IMR-90 (cell line): Measurements from ENCODE around the gene CALN1. TPM values are rescaled to one million over a fixed set of nuclear protein-coding genes. Genes with fewer than 3 reads are reported as not detected.

Source experiments
- ATAC-seq: fragments of 200-7000 bp; cut with Tn5 transposase; 2 replicates; pipeline ENCODE4 v1.9.1; 2020; ENCODE audit warnings: low read depth, mild to moderate bottlenecking, moderate library complexity
- BruUV-seq: library from RNA; stranded (reverse); fragments of 400-500 nt; replicated peaks from 2 replicates; lab custom pipeline; 2021; lab: Mats Ljungman, UMichigan
- CTCF ChIA-PET: fragments of 300-600 bp; formaldehyde crosslinking; extraction: SDS; loops from one replicate; lab custom pipeline; 2021; ENCODE audit warnings: antibody characterized with exemption; lab: Yijun Ruan, JAX
- POLR2A ChIA-PET: fragments of 300-600 bp; sonication (Branson Sonifier 250); formaldehyde crosslinking; loops from one replicate; lab custom pipeline; 2022; ENCODE audit warnings: antibody characterized with exemption; ENCODE audit not compliant: unreplicated experiment; lab: Charles Lee
- DNase-seq: peaks from one replicate; pipeline ENCODE4 v3.0.0; 2013
- H2AFZ ChIP-seq: replicated peaks from 2 replicates; pipeline ENCODE3; 2013; ENCODE audit warnings: low read length, mild to moderate bottlenecking; ENCODE audit not compliant: poor library complexity
- H2AK5ac ChIP-seq: 2 replicates; pipeline ENCODE4 v1.6.1; 2013; ENCODE audit warnings: low read depth, low read length, inconsistent platforms
- H2AK9ac ChIP-seq: replicated peaks from 2 replicates; pipeline ENCODE3; 2013; ENCODE audit warnings: mild to moderate bottlenecking, low read depth, low read length, moderate library complexity; ENCODE audit not compliant: poor library complexity
- H2BK120ac ChIP-seq: 2 replicates; pipeline ENCODE4 v1.6.1; 2013; ENCODE audit warnings: low read depth, low read length, inconsistent platforms
- H2BK15ac ChIP-seq: 3 replicates; pipeline ENCODE4 v1.6.1; 2013; ENCODE audit warnings: low read depth, low read length, inconsistent platforms
- H2BK20ac ChIP-seq: 2 replicates; pipeline ENCODE4 v1.6.1; 2013; ENCODE audit warnings: low read depth, mild to moderate bottlenecking, inconsistent platforms, low read length, moderate library complexity
- H2BK5ac ChIP-seq: 2 replicates; pipeline ENCODE4 v1.6.1; 2013; ENCODE audit warnings: mild to moderate bottlenecking, low read depth, low read length, inconsistent platforms; ENCODE audit not compliant: poor library complexity, severe bottlenecking
- H3K14ac ChIP-seq: replicated peaks from 2 replicates; pipeline ENCODE4 v1.6.1; 2013; ENCODE audit warnings: low read depth, low read length, inconsistent platforms
- H3K18ac ChIP-seq: 2 replicates; pipeline ENCODE4 v1.6.1; 2013; ENCODE audit warnings: low read depth, low read length, control low read depth
- H3K23ac ChIP-seq: 2 replicates; pipeline ENCODE4 v1.6.1; 2013; ENCODE audit warnings: low read depth, low read length, inconsistent platforms
- H3K27ac ChIP-seq: 2 replicates; pipeline ENCODE4 v1.5.1; 2013; ENCODE audit warnings: mild to moderate bottlenecking, control low read depth, low read length; ENCODE audit not compliant: insufficient read depth
- H3K27me3 ChIP-seq: 2 replicates; pipeline ENCODE4 v1.6.1; 2013; ENCODE audit warnings: low read length; ENCODE audit not compliant: control insufficient read depth, insufficient read depth
- H3K36me3 ChIP-seq: 2 replicates; pipeline ENCODE4 v1.6.1; 2013; ENCODE audit warnings: low read length, mixed read lengths; ENCODE audit not compliant: control insufficient read depth, insufficient read depth
- H3K4ac ChIP-seq: 2 replicates; pipeline ENCODE4 v1.6.1; 2013; ENCODE audit warnings: low read depth, low read length, inconsistent platforms
- H3K4me1 ChIP-seq: 2 replicates; pipeline ENCODE4 v1.6.1; 2013; ENCODE audit warnings: low read length, mixed read lengths; ENCODE audit not compliant: control insufficient read depth, insufficient read depth
- H3K4me2 ChIP-seq: 2 replicates; pipeline ENCODE4 v1.6.1; 2013; ENCODE audit warnings: low read depth, mild to moderate bottlenecking, control low read depth, low read length, moderate library complexity
- H3K4me3 ChIP-seq: 2 replicates; pipeline ENCODE4 v1.5.1; 2013; ENCODE audit warnings: low read depth, mild to moderate bottlenecking, control low read depth, low read length, moderate library complexity; ENCODE audit not compliant: insufficient read depth
- H3K56ac ChIP-seq: 2 replicates; pipeline ENCODE4 v1.6.1; 2013; ENCODE audit warnings: low read length, inconsistent platforms; ENCODE audit not compliant: insufficient read depth; ENCODE audit errors: extremely low read depth
- H3K79me1 ChIP-seq, 2 experiments: 2 replicates each; pipeline ENCODE4 v1.6.1; 2013; ENCODE audit warnings: low read length in 2 of 2, inconsistent platforms in 1 of 2, low read depth in 1 of 2
- H3K9ac ChIP-seq: 2 replicates; pipeline ENCODE4 v1.6.1; 2013; ENCODE audit warnings: low read depth, low read length, control low read depth
- H3K9me1 ChIP-seq: 2 replicates; pipeline ENCODE4 v1.6.1; 2013; ENCODE audit warnings: low read length, inconsistent platforms; ENCODE audit not compliant: insufficient read depth
- H3K9me3 ChIP-seq: 2 replicates; pipeline ENCODE4 v1.6.1; 2013; ENCODE audit warnings: low read length; ENCODE audit not compliant: control insufficient read depth, insufficient read depth
- H4K20me1 ChIP-seq: 2 replicates; pipeline ENCODE4 v1.6.1; 2013; ENCODE audit warnings: low read length, inconsistent platforms; ENCODE audit not compliant: insufficient read depth
- H4K5ac ChIP-seq: 2 replicates; pipeline ENCODE4 v1.6.1; 2013; ENCODE audit warnings: mild to moderate bottlenecking, low read depth, low read length, control low read depth
- H4K8ac ChIP-seq, 2 experiments: 2 replicates each; pipeline ENCODE4 v1.6.1; 2013; ENCODE audit warnings: low read depth in 2 of 2, low read length in 2 of 2, control low read depth in 1 of 2, inconsistent platforms in 1 of 2
- H4K91ac ChIP-seq: 2 replicates; pipeline ENCODE4 v1.6.1; 2013; ENCODE audit warnings: low read depth, low read length, inconsistent platforms; ENCODE audit not compliant: insufficient read depth
- BHLHE40 ChIP-seq: fragments of 150-350 bp; IDR thresholded peaks from 2 replicates; pipeline ENCODE4 v1.6.1; 2016; ENCODE audit warnings: mild to moderate bottlenecking, low read depth, low read length
- CEBPB ChIP-seq: IDR thresholded peaks from 2 replicates; pipeline ENCODE4 v1.6.1; 2012; ENCODE audit warnings: low read depth, low read length, improper control_type of control experiment
- CHD1 ChIP-seq: IDR thresholded peaks from 2 replicates; pipeline ENCODE4 v1.6.1; 2012; ENCODE audit warnings: low read depth, low read length, improper control_type of control experiment
- ELK1 ChIP-seq: fragments of 150-350 bp; IDR thresholded peaks from 2 replicates; pipeline ENCODE4 v1.6.1; 2016; ENCODE audit warnings: low read depth, mild to moderate bottlenecking, low read length, moderate library complexity, borderline replicate concordance
- FOS ChIP-seq: fragments of 150-350 bp; IDR thresholded peaks from 2 replicates; pipeline ENCODE4 v1.6.1; 2016; ENCODE audit warnings: low read depth, low read length
- MAFK ChIP-seq: IDR thresholded peaks from 2 replicates; pipeline ENCODE4 v1.6.1; 2012; ENCODE audit warnings: low read depth, low read length, improper control_type of control experiment
- MAZ ChIP-seq: IDR thresholded peaks from 2 replicates; pipeline ENCODE4 v1.6.1; 2012; ENCODE audit warnings: low read depth, mild to moderate bottlenecking, low read length, improper control_type of control experiment, moderate library complexity, borderline replicate concordance
- MXI1 ChIP-seq: IDR thresholded peaks from 2 replicates; pipeline ENCODE4 v1.6.1; 2012; ENCODE audit warnings: low read depth, mild to moderate bottlenecking, low read length, moderate library complexity, borderline replicate concordance
- NFE2L2 ChIP-seq: fragments of 150-350 bp; IDR thresholded peaks from 2 replicates; pipeline ENCODE4 v1.6.1; 2016; ENCODE audit warnings: low read depth, mild to moderate bottlenecking, low read length
- POLR2A ChIP-seq: IDR thresholded peaks from 2 replicates; pipeline ENCODE4 v1.6.1; 2012; ENCODE audit warnings: mild to moderate bottlenecking, low read depth, low read length
- RAD21 ChIP-seq: IDR thresholded peaks from 2 replicates; pipeline ENCODE4 v1.6.1; 2012; ENCODE audit warnings: low read length, improper control_type of control experiment
- RCOR1 ChIP-seq: IDR thresholded peaks from 2 replicates; pipeline ENCODE4 v1.6.1; 2012; ENCODE audit warnings: mild to moderate bottlenecking, low read length, improper control_type of control experiment; ENCODE audit not compliant: insufficient replicate concordance
- RFX5 ChIP-seq: IDR thresholded peaks from 2 replicates; pipeline ENCODE4 v1.8.0; 2012; ENCODE audit warnings: low read depth, mild to moderate bottlenecking, low read length, moderate library complexity
- SMC3 ChIP-seq: fragments of 150-350 bp; IDR thresholded peaks from 2 replicates; pipeline ENCODE4 v1.6.1; 2016; ENCODE audit warnings: low read depth, mild to moderate bottlenecking, antibody characterized with exemption, low read length, moderate library complexity
- USF2 ChIP-seq: fragments of 150-350 bp; IDR thresholded peaks from 2 replicates; pipeline ENCODE4 v1.6.1; 2017; ENCODE audit warnings: mild to moderate bottlenecking, antibody characterized with exemption, low read length, low read depth
- WGBS, 2 experiments: methylation state at CpG; one replicate each; pipeline versions ENCODE4 v1.1.5 to v1.1.7; 2013; ENCODE audit warnings: missing lambda C conversion rate in 2 of 2; ENCODE audit not compliant: insufficient read length in 1 of 2; ENCODE audit errors: extremely low coverage in 2 of 2; 5-methylcytosine and 5-hydroxymethylcytosine counted together
- dilution Hi-C: fragments of 300-500 bp; cut with HindIII; formaldehyde crosslinking; loops from one replicate; pipeline ENCODE4 v1.14.3; 2018; ENCODE audit warnings: low sequenced_read_pairs; ENCODE audit not compliant: unreplicated experiment
- in situ Hi-C: fragments of 300-500 bp; cut with MboI; formaldehyde crosslinking; loops from 3 replicates; pipeline ENCODE4 v1.14.3; 2019; ENCODE audit warnings: low sequenced_read_pairs, inconsistent platforms, mixed read lengths
- intact Hi-C: fragments of 100-400 bp; cut with micrococcal nuclease; formaldehyde crosslinking; loops from 2 replicates; pipeline ENCODE4 v1.10.0; 2022
- polyA plus RNA-seq, 3 experiments: library from polyadenylated mRNA; depleted of rRNA; stranded (reverse); fragments of >200 nt; gene quantifications; 2 replicates each; pipeline ENCODE4 v1.2.3, GENCODE V29; 2012; ENCODE audit warnings: low replicate concordance in 1 of 3
- total RNA-seq: library from RNA; depleted of rRNA; stranded (reverse); fragments of >200 nt; gene quantifications from 2 replicates; pipeline ENCODE4 v1.2.3, GENCODE V29; 2012
- TF ChIP-seq, protein P1 (sequence below): conservative IDR thresholded peaks from 2 replicates; pipeline ENCODE4 v1.5.1; 2012; ENCODE audit warnings: mild to moderate bottlenecking, low read depth, low read length, improper control_type of control experiment

CALN1 gene
- total and polyA plus RNA-seq, 2 of the 4 experiments (the other 2 are of a cell fraction), result not detected

DNA sequence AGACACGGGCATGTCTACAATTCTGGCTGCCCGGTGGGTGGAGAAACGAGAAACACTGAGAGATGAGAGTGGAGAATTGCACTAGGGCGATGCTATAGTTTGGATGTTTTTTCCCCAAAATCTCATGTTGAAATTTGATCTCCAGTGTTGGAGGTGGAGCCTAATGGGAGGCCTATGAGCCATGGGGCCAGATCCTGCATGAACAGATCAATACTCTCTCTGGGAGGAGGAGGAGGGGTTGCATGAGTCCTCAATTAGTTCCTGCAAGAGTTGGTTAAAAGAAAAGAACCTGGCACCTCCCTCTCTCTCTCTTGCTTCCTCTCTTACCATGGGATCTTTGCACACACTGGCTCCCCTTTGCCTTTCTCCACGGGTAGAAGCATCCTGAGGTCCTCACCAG lies 299.1 kb downstream of the CALN1 start:
- H3K9me3 ChIP-seq, result peaks cover 29% of the 10 kb centered on the region
- no peak overlapping the region for H2BK5ac ChIP-seq
- no peak overlapping the region for H3K14ac ChIP-seq
- H4K20me1 ChIP-seq, result no peaks in the 10 kb centered on the region
- no peak overlapping the region for H2BK15ac ChIP-seq
- H3K4me3 ChIP-seq, result no peak overlapping the region
- no peaks in the 10 kb centered on the region for H3K79me1 ChIP-seq
- DNase-seq (no peak), ATAC-seq (no peak)
- H3K9me1 ChIP-seq, result no peaks in the 10 kb centered on the region
- intact Hi-C loops, result no loop called here
- H3K9ac ChIP-seq, result no peak overlapping the region
- dilution Hi-C loops, result no loop called here
- POLR2A ChIA-PET, result no interaction called here
- H4K91ac ChIP-seq, result no peak overlapping the region
- no peak overlapping the region for H3K18ac ChIP-seq
- H4K5ac ChIP-seq, result no peak overlapping the region
- H2AK9ac ChIP-seq, result no peak overlapping the region
- no peak overlapping the region for H4K8ac ChIP-seq
- no peak overlapping the region for H3K23ac ChIP-seq
- BruUV-seq, result no TSS peak
- TF ChIP-seq CEBPB, result no peak
- TF ChIP-seq RFX5, result no peak
- no peak for TF ChIP-seq SMC3
- no peak for TF ChIP-seq MAZ
- no peak for TF ChIP-seq POLR2A
- no peak for TF ChIP-seq BHLHE40
- TF ChIP-seq RAD21, result no peak
- TF ChIP-seq, protein P1, sequence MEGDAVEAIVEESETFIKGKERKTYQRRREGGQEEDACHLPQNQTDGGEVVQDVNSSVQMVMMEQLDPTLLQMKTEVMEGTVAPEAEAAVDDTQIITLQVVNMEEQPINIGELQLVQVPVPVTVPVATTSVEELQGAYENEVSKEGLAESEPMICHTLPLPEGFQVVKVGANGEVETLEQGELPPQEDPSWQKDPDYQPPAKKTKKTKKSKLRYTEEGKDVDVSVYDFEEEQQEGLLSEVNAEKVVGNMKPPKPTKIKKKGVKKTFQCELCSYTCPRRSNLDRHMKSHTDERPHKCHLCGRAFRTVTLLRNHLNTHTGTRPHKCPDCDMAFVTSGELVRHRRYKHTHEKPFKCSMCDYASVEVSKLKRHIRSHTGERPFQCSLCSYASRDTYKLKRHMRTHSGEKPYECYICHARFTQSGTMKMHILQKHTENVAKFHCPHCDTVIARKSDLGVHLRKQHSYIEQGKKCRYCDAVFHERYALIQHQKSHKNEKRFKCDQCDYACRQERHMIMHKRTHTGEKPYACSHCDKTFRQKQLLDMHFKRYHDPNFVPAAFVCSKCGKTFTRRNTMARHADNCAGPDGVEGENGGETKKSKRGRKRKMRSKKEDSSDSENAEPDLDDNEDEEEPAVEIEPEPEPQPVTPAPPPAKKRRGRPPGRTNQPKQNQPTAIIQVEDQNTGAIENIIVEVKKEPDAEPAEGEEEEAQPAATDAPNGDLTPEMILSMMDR, result no peak
- no peak for TF ChIP-seq MXI1
- TF ChIP-seq USF2, result no peak
- TF ChIP-seq MAFK, result no peak
- TF ChIP-seq NFE2L2, result no peak
- no peak for TF ChIP-seq FOS
- TF ChIP-seq ELK1, result no peak
- TF ChIP-seq CHD1, result no peak
- TF ChIP-seq RCOR1, result no peak
- no peak overlapping the region for H3K4me2 ChIP-seq
- no peaks in the 10 kb centered on the region for H3K4me1 ChIP-seq
- CTCF ChIA-PET, result no interaction called here
- H2AK5ac ChIP-seq, result no peak overlapping the region
- no peak overlapping the region for H2BK20ac ChIP-seq
- in situ Hi-C loops, result no loop called here
- H2AFZ ChIP-seq, result no peak overlapping the region
- no peak overlapping the region for H3K27ac ChIP-seq
- no peak overlapping the region for H3K56ac ChIP-seq
- H3K4ac ChIP-seq, result no peak overlapping the region
- H2BK120ac ChIP-seq, result no peak overlapping the region
- 0% methylated on average over 1 of the region's 5 CpGs; no CpG with 5 or more reads in 1 of the 2 experiments for WGBS, 2 experiments
- H3K36me3 ChIP-seq, result no peaks in the 10 kb centered on the region
- no peaks in the 10 kb centered on the region for H3K27me3 ChIP-seq
